MG63 (cell line): Measurements from ENCODE around the gene HYAL1. TPM values are rescaled to one million over a fixed set of nuclear protein-coding genes. Genes with fewer than 3 reads are reported as not detected.
"Not testable (repeated sequence)": the region's sequence is repeated elsewhere in the genome, so short reads cannot be mapped to it uniquely, and the experiment has no call there.

Source experiments
- DNase-seq: peaks from one replicate; pipeline ENCODE4 v3.0.0-alpha.2; 2020
- H3K27me3 ChIP-seq: fragments of 250-450 bp; sonication (Bioruptor Pico); 2 replicates; pipeline ENCODE4 v1.5.1; 2020; ENCODE audit warnings: mild to moderate bottlenecking, moderate library complexity
- H3K36me3 ChIP-seq: fragments of 250-450 bp; sonication (Bioruptor Pico); 2 replicates; pipeline ENCODE4 v1.5.1; 2020; ENCODE audit warnings: mild to moderate bottlenecking, moderate library complexity
- H3K4me3 ChIP-seq: fragments of 250-450 bp; sonication (Bioruptor Pico); 2 replicates; pipeline ENCODE4 v1.5.1; 2020; ENCODE audit warnings: mild to moderate bottlenecking, moderate library complexity
- H3K9me3 ChIP-seq: fragments of 250-450 bp; sonication (Bioruptor Pico); 2 replicates; pipeline ENCODE4 v1.5.1; 2020; ENCODE audit warnings: mild to moderate bottlenecking, moderate library complexity
- total RNA-seq: library from RNA; depleted of rRNA; stranded (reverse); fragments of >200 nt; shearing (Covaris generic); gene quantifications from 2 replicates; pipeline ENCODE4 v1.2.3, GENCODE V29; 2014; ENCODE audit warnings: low replicate concordance

HYAL1 gene
- total RNA-seq, 1 experiment from 2014 or later: 1.4 TPM

DNA sequence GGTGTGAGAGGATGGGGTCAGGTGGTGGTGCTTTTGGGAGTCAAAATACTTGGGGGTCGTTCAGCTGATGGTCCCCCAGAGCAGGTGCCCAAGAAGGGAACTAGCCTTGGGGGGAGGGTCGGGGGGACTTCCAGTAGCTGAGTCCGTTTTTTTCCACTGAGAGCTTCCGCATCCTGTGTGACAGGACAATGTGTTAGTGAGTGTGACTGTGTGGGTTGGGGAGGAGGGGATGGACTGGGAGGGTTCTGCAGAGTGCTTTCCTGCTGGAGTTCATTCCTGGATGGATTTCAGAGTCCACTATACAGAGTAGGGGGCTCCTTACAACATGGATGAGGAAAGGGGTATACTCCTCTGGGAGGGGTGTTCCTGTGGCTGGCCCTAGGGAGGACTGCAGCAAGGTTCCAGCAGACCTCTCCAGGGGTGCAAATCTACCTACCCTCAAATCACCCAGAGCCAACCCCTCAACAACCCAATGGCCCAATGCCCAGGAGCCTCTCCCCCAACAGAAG, 19.8 kb upstream of the HYAL1 start:
- no peak for DNase-seq
- Histone ChIP-seq H3K27me3 (no peaks in the 10 kb centered on the region), H3K36me3 (no peaks in the 10 kb centered on the region; the same call in none of the 2 replicates), H3K9me3 (no peaks in the 10 kb centered on the region), H3K4me3 (no peak overlapping the region)

DNA sequence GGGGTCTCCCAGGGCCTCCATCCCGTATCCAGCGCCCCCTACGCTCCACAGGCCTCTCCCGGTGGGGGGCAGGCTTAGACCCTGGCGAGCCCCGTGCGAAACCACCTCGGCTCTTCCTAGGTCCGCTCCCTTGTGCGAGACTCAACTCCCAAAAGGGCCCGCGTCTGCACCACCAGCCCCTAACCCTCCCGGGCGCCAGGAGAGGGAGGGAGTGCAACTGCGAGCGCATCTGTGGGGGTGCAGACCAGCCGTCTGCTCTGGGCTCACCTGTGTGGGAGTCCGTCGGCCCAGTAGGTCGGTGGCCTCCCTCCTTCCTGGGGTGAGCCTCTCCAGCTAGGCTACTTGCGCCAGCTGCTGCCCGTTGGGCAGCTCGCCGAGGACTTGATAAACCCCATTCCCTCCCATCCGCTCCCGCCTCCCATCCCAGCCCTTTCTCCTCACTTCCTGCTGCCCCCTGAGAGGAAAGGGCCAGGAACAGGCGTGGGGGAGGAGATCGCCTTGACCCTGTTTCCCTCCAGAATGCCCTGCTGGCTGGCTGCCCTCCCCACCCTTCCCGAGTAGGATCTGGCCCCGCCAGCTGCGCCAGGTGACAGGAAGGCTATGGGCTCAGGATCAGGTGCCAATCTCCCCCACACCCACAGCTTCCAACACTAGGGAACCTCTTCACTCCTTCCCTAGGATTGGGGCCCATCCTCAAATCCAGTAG, 19.2 kb upstream of the HYAL1 start, which contains the start of gene HYAL2:
HYAL2 (minus strand) TSS at position 360 of the 706 bp plus-strand sequence. CDS start 2,256 bp downstream, outside the sequence.
- H3K9me3 ChIP-seq: no peaks in the 10 kb centered on the region

DNA sequence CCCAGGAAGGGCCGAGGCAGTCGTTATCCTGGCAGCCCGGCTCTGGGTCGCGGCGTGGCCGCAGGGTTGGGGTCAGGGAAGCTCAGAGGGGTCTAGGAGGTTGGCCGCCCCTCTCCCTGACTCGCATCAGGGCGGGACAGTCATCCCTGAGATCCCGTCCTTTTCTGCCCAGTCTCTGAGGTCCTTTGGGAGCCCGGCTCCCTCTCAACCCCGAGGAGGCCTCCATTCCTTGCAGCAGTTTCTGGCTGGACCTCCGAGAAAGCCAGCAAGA, 18.7 kb upstream of the HYAL1 start:
- H3K4me3 ChIP-seq: peak overlapping the region; percentile 69
- H3K9me3 ChIP-seq: no peaks in the 10 kb centered on the region
- H3K27me3 ChIP-seq: no peaks in the 10 kb centered on the region
- no peak for DNase-seq
- H3K36me3 ChIP-seq: no peaks in the 10 kb centered on the region; the same call in none of the 2 replicates

More for the DNA sequence above, 19.2 kb upstream of the HYAL1 start, which contains the start of gene HYAL2:
- no peaks in the 10 kb centered on the region for H3K27me3 ChIP-seq
- H3K4me3 ChIP-seq: peak within 1 kb of the TSS; percentile 69
- no peaks in the 10 kb centered on the region; the same call in none of the 2 replicates for H3K36me3 ChIP-seq
- no peak for DNase-seq

DNA sequence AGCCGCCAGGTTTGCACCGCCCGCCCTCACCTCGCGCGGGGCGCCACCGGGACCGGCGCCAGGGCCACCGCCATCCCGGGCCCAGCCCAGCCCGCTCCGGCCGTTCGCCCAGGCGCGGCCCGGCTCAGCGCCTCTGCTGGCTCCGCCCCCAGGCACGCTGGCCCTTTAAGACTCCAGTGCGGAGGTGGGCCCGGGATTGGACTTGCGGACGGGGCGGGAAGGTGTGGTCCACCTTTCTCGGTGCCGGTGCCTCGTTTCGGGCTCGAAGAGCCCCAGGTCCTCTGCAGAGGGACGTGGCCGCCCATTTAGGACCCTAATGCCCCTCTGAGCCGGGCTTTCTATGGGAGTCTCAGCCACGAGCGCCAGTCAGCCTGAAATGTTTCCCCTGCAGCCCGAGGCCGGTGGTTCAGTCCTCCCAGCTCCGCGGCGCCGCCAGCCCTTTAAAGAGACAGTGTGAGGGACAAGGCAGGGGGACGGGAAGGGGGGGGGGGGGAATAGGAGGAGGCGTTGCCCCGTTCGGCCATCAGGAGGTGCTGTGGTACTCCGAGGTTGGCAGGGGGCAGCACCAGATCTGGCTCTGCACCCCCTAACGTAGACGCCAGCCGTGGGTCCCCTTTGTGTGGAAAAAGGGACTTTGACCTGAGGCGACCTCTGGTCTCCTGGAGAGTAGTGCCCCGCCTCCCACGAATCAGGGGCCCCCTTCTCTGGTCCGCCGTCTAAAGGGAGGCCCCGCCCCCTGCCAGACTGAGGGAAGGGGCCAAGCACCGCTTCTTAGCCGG, 18.2 kb upstream of the HYAL1 start:
- Histone ChIP-seq H3K27me3 (no peaks in the 10 kb centered on the region), H3K9me3 (no peaks in the 10 kb centered on the region), H3K4me3 (peak overlapping the region; percentile 69), H3K36me3 (no peaks in the 10 kb centered on the region; the same call in none of the 2 replicates)
- peak; percentile 85 for DNase-seq

DNA sequence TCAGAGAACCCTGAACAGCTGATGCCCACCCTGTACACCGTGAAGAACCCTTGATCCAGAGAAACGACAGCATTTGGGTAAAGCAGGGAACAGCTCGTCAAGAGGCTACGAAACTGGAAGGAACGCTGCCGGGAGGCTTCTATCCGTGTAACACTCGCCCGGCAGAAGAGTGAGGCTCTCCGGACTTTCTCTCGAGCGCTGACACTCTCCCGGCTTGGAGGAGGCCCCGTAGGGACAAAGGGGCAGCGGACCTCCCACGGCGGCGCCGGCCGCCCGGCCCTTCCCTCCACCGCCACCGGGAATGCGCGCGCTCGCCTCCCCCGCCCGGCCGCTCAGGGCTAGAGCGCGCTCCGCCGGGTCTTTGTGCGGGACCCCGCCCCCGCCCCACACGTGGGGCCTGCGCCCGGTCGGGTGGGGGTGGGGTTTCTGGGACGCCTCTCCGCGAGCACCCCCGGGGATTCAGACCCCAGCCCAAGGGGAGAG, 17.5 kb upstream of the HYAL1 start:
- no peaks in the 10 kb centered on the region; the same call in none of the 2 replicates for H3K36me3 ChIP-seq
- DNase-seq: peak; percentile 64
- H3K9me3 ChIP-seq: no peaks in the 10 kb centered on the region
- H3K27me3 ChIP-seq: no peaks in the 10 kb centered on the region
- H3K4me3 ChIP-seq: peak overlapping the region; percentile 69

DNA sequence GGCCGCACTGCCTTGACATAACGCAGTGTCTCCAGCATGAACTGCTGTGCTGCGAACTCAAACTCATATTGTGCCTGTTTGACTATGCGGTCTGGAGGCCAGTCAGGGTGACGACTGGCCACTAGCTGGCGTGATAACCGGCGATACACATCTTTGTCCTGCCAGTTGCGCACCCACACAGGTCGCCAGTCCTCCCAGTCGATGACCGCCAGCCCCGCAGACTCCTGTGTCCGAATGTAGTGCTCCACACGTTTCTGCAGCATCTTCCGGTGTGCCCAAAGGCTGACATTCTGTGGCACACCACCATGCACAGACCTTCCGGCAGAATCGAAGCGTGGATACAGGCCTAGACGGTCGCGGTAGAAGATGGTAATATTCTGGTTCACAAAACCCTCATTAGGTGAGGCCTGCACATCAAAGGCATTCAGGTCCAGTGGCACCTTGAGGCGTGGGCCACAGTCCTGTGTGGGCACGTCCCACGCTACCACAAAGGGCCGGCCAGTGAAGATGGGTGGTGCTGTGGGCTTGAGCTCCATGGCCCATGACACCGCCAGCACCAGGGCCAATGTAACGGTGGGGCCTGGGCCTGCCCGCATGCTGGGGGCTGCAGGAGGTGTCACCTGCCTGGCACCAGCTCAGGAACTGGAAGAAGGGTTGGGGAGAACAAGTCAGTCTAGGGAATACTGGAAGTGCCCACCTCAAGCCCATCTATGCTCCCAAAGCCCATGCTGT, 16.7 kb upstream of the HYAL1 start:
- Histone ChIP-seq H3K9me3 (no peaks in the 10 kb centered on the region), H3K27me3 (no peaks in the 10 kb centered on the region), H3K4me3 (peak overlapping the region; percentile 69), H3K36me3 (no peaks in the 10 kb centered on the region; the same call in none of the 2 replicates)
- no peak for DNase-seq

DNA sequence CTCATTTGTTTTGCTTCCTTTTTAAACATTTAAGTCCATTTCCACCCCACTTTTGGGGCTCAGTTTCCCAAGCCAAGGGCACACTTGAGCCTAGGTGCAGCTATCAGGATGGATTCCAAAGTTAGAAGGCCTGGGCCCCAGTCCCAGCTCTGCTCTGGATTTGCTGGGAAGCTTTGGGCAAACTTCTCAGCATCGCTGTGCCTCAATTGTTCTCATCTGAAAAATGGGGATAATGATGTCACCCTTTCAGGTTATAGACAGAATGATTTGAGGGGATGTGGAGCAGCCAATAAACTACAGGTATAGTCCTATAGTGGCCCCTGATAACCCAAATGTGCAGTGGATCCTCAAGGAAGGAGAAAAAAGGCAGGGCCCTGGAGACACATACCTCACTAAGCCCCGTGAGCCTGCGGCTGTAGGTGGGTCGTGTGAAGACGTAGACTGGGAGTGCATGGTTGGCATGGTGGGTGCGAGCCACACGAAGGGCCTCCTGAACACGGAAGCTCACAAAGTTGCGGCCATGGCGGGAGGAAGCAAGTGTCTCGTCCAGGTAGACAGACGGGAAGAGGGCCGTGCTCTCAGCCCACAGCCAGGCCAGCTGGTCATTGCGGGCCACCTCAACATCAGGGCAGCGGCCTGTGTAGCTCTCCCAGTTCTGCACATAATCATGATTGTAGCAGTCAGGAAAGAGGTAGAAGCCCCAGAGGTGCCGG, 16.0 kb upstream of the HYAL1 start:
- no peaks in the 10 kb centered on the region; the same call in none of the 2 replicates for H3K36me3 ChIP-seq
- no peak overlapping the region for H3K4me3 ChIP-seq
- DNase-seq: no peak
- H3K9me3 ChIP-seq: no peaks in the 10 kb centered on the region
- no peaks in the 10 kb centered on the region for H3K27me3 ChIP-seq

DNA sequence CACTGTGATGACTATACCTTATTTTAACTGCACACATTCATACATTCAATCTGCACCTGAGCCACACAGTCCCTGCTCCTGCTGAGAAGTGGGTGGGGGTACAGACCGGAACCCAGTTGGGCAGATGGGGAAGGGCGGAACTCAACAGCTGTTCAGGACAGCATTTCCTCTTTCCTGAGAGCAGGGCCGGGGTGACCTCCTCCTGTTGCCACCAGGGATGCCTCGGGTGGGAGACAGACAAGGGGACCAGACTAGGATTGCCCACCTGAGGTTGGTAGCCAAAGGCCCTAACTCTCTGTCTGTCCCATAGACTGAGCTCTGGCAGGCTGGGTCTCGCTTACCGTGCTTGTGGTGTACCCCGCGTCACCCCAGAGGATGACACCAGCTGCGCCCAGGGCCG, 15.2 kb upstream of the HYAL1 start:
- Histone ChIP-seq H3K4me3 (no peak overlapping the region), H3K9me3 (no peaks in the 10 kb centered on the region), H3K27me3 (no peaks in the 10 kb centered on the region), H3K36me3 (no peaks in the 10 kb centered on the region; the same call in none of the 2 replicates)
- no peak for DNase-seq

DNA sequence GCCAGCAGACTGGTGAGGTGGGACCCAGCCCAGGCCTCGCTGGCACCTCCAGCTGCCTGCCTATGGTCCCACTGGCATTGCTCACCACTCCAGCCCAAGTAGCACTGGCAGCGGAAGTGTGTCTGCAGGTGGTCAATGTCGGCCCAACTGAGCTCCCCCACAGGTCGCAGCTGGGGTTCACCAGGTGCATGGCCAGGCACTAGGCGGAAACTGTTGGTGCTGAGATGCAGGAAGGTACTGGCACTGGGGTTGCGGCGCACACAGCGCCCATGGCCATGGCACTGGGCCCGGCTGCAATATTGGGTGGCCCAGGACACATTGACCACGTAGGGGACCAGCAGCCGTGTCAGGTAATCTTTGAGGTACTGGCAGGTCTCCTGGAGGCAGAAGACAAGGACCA, 14.8 kb upstream of the HYAL1 start:
- no peak for DNase-seq
- H3K9me3 ChIP-seq: no peaks in the 10 kb centered on the region

DNA sequence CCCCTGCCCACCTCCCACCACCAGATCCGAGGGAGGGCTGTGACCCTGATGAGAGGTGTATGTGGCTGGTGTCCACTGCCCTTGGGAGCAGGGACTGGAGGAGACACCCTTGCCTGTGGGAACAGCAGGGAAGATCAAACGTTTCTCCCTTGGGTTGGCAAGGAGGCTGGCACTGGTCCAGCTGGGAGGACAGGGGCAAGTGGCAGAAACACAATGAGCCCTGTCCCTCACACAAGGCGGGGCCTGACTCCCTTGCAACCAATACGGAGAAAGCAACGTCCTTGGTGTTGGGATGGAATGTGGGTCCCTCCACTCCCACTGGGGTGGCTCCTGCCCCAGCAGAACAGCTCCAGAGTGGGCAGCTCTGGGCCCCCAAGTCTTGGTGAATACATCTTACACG, 13.9 kb upstream of the HYAL1 start:
- no peaks in the 10 kb centered on the region for H3K9me3 ChIP-seq
- no peaks in the 10 kb centered on the region; the same call in none of the 2 replicates for H3K36me3 ChIP-seq
- H3K27me3 ChIP-seq: no peaks in the 10 kb centered on the region
- H3K4me3 ChIP-seq: no peak overlapping the region
- DNase-seq: no peak

More for the DNA sequence above, 14.8 kb upstream of the HYAL1 start:
- Histone ChIP-seq H3K27me3 (no peaks in the 10 kb centered on the region), H3K36me3 (no peaks in the 10 kb centered on the region; the same call in none of the 2 replicates), H3K4me3 (no peak overlapping the region)

DNA sequence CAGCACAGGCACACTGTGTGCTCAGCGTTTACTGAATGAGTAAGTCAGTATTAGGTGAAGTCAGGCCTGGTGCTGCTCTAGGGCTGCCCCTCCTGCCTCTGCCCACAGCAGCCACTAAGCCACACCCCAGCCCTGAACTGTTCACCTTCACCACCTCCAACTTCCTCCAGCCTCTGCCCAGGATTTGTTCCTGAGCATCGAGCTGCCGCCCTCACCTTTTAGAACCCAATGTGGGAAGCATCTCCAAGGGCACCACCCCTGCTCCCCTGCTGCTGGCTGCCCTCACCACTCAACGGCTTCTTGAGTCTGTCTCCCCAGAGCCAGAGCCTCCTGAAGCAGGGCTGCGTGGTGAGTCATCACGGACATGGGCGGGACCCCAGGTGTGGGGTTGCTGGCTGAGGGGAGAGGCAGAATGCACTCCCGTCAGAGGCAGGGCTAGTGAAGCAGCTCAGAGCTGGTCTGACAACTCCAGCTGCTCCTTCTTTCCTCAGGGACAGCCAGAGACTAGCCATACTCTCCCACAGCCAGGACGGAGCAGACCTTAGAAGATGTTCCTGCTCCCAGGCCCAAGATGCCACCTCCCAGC, 13.4 kb upstream of the HYAL1 start:
- Histone ChIP-seq H3K4me3 (no peak overlapping the region), H3K36me3 (no peaks in the 10 kb centered on the region; the same call in none of the 2 replicates), H3K27me3 (no peaks in the 10 kb centered on the region), H3K9me3 (no peaks in the 10 kb centered on the region)
- DNase-seq: no peak

DNA sequence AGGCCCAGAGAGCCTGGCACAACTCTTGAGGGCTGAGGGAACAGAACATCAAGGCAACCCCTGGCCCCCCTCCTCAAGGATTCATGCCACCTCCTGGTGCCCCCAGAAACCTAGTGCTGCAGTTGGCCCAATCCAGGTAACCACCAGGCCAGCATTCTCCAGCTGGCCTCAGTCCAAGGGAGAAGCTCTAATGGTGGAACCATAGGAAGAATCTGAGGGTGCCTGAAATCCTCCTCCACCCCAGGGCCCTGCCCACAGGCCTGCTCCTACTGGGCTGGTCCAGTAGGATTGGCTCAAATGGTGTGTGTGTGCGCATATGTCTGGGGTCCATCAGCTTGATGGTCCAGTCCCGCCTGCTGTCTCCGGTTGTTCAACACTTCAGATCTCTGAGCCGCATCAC, 11.4 kb upstream of the HYAL1 start:
- H3K9me3 ChIP-seq: no peaks in the 10 kb centered on the region
- DNase-seq: no peak
- H3K4me3 ChIP-seq: no peak overlapping the region
- H3K27me3 ChIP-seq: no peaks in the 10 kb centered on the region
- no peaks in the 10 kb centered on the region; the same call in none of the 2 replicates for H3K36me3 ChIP-seq

DNA sequence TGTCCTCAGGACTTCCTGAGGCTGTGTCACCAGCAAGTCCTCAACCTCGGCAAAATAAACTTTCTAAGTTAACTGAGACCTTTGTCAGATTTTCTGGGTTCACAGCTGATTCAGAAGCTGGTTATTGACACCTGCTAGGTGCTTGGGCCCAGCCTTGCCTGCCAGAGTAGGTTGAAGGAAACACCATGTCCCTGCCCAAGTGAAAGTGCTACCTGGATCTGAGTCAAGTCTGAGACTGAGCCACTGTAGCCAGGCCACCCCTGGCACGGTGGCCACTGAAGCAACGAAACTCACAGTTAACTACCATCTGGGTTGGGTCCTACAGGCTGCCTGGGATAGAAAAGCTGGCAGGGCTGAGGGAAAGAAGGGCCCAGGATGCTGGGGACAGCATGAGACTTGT, 11.0 kb upstream of the HYAL1 start:
- Histone ChIP-seq H3K9me3 (no peaks in the 10 kb centered on the region), H3K4me3 (no peak overlapping the region), H3K36me3 (no peaks in the 10 kb centered on the region; the same call in none of the 2 replicates), H3K27me3 (no peaks in the 10 kb centered on the region)
- DNase-seq: no peak

DNA sequence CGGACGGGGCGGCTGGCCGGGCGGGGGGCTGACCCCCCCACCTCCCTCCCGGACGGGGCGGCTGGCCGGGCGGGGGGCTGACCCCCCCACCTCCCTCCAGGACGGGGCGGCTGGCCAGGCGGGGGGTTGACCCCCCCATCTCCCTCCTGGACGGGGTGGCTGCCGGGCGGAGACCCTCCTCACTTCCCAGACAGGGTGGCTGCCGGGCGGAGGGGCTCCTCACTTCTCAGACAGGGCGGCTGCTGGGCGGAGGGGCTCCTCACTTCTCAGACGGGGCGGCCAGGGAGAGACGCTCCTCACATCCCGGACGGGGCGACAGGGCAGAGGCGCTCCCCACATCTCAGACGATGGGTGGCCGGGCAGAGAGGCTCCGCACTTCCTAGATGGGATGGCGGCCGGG, 8.7 kb upstream of the HYAL1 start:
- H3K9me3 ChIP-seq, H3K36me3 ChIP-seq, DNase-seq, H3K27me3 ChIP-seq, H3K4me3 ChIP-seq: not testable (repeated sequence)

DNA sequence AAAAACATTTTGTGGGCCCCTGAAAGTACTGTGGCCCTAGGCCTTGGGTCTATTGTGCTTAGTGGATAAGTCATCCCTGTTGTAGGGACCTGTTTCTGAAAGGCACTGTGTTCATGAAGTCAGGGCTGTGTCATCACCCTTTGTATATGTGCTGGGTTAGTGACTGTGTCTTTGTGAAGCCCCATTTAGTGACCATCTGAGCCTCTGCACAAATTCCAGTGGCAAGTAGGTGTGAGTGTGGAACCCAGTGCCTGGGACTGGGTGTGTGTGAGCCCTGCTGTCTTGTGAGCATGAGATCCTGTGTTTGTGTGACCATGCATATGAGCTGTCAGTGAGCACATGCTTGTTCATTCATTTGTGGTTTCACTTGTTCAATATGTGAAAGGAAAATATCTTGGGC, 1.2 kb upstream of the HYAL1 start:
- no peak overlapping the region for H3K4me3 ChIP-seq
- no peaks in the 10 kb centered on the region for H3K36me3 ChIP-seq
- H3K9me3 ChIP-seq: no peaks in the 10 kb centered on the region
- no peaks in the 10 kb centered on the region for H3K27me3 ChIP-seq
- no peak for DNase-seq
